C4-2B (cell line): ENCODE measurements around the gene KRT4.

Experiments
- CTCF ChIP-seq: fragments of 450-650 bp; conservative IDR thresholded peaks from 2 replicates; pipeline ENCODE4 v1.5.1; 2017; ENCODE audit warnings: mild to moderate bottlenecking
- ZFX ChIP-seq: fragments of 450-650 bp; IDR thresholded peaks from 2 replicates; pipeline ENCODE4 v1.6.1; 2017

- TF ChIP-seq CTCF (no peak), ZFX (no peak)
Observed at GRCh38 chr12:52806169-52806811, 7.6 kb downstream of the KRT4 start.
